GM12865 (cell line): ENCODE data around the gene GON4L.
"Not testable (repeated sequence)": the region's sequence is repeated elsewhere in the genome, so short reads cannot be mapped to it uniquely, and the experiment has no call there.

Experiments used
- DNase-seq: peaks from one replicate; pipeline ENCODE4 v3.0.0; 2010; ENCODE audit warnings: low read depth
- H3K4me3 ChIP-seq: 2 replicates; pipeline ENCODE4 v1.5.1; 2011; ENCODE audit warnings: mild to moderate bottlenecking, low read depth, low read length, control low read depth
- CTCF ChIP-seq: IDR thresholded peaks from 2 replicates; pipeline ENCODE4 v1.5.1; 2011; ENCODE audit warnings: low read length, control low read depth, low read depth, inconsistent platforms; ENCODE audit not compliant: insufficient read depth; ENCODE audit errors: missing control alignments

The GON4L gene

GRCh38 chr1:155761736-155762405 lies 95.1 kb downstream of the GON4L start:
- no peak for DNase-seq
- H3K4me3 ChIP-seq, result no peak overlapping the region
- TF ChIP-seq CTCF, result no peak

GRCh38 chr1:155760751-155761475 lies 96.1 kb downstream of the GON4L start:
- no peak for TF ChIP-seq CTCF
- no peak overlapping the region for H3K4me3 ChIP-seq
- DNase-seq, result no peak

- DNase-seq, result no peak
Observed at GRCh38 chr1:155759966-155760630, 96.9 kb downstream of the GON4L start.

GRCh38 chr1:155759017-155759416 lies 98.0 kb downstream of the GON4L start:
- not testable (repeated sequence) for H3K4me3 ChIP-seq, DNase-seq

More at GRCh38 chr1:155759966-155760630, 96.9 kb downstream of the GON4L start:
- TF ChIP-seq CTCF, result no peak
- no peak overlapping the region for H3K4me3 ChIP-seq

- not testable (repeated sequence) for DNase-seq, H3K4me3 ChIP-seq
Observed at GRCh38 chr1:155748141-155748540, 108.9 kb downstream of the GON4L start.

GRCh38 chr1:155747586-155747985 lies 109.4 kb downstream of the GON4L start:
- not testable (repeated sequence) for H3K4me3 ChIP-seq, DNase-seq

- peak; percentile 99 for DNase-seq
Observed at GRCh38 chr1:155745284-155746228, 111.5 kb downstream of the GON4L start.

GRCh38 chr1:155744711-155745283 lies 112.2 kb downstream of the GON4L start:
- no peak for TF ChIP-seq CTCF
- no peak for DNase-seq
- H3K4me3 ChIP-seq, result peak overlapping the region; percentile 84

More at GRCh38 chr1:155745284-155746228, 111.5 kb downstream of the GON4L start:
- H3K4me3 ChIP-seq, result peak overlapping the region; percentile 84
